HG02642 (cell line): ENCODE results near the gene RINL.
"Not testable (repeated sequence)": the region's sequence is repeated elsewhere in the genome, so short reads cannot be mapped to it uniquely, and the experiment has no call there.

Experiments used
- ATAC-seq: cut with Tn5 transposase; IDR thresholded peaks from one replicate; pipeline ENCODE4 v1.9.1; 2021; ENCODE audit warnings: mild to moderate bottlenecking; ENCODE audit not compliant: unreplicated experiment, poor library complexity

Gene RINL

GRCh38 chr19:38907227-38907626 is 29.2 kb upstream of the RINL start:
- no peak for ATAC-seq

GRCh38 chr19:38905620-38906019 is 27.5 kb upstream of the RINL start:
- no peak for ATAC-seq

GRCh38 chr19:38904581-38905539 is 26.8 kb upstream of the RINL start:
- no peak for ATAC-seq

- ATAC-seq = no peak
Observed at GRCh38 chr19:38901683-38902082, 23.6 kb upstream of the RINL start.

- no peak for ATAC-seq
Observed at GRCh38 chr19:38900743-38901190, 22.7 kb upstream of the RINL start.

GRCh38 chr19:38900202-38900629 is 22.1 kb upstream of the RINL start:
- ATAC-seq = no peak

GRCh38 chr19:38899447-38900201 is 21.5 kb upstream of the RINL start, which contains the start of the genes NFKBIB and SIRT2:
NFKBIB (plus strand) TSS chr19:38899969; CDS start chr19:38900033, 64 bp downstream.
SIRT2 (minus strand) TSS chr19:38899618; CDS start chr19:38899521, 97 bp downstream.
- peak; percentile 94 for ATAC-seq

- ATAC-seq = no peak
Observed at GRCh38 chr19:38898788-38899446, 20.8 kb upstream of the RINL start.

- no peak for ATAC-seq
Observed at GRCh38 chr19:38894968-38895367, 16.9 kb upstream of the RINL start.

GRCh38 chr19:38893341-38893771 is 15.3 kb upstream of the RINL start:
- ATAC-seq = no peak

- ATAC-seq = no peak
Observed at GRCh38 chr19:38892841-38893240, 14.8 kb upstream of the RINL start.

GRCh38 chr19:38891771-38892170 is 13.7 kb upstream of the RINL start:
- ATAC-seq = no peak

GRCh38 chr19:38890686-38891085 is 12.6 kb upstream of the RINL start:
- no peak for ATAC-seq

GRCh38 chr19:38889803-38890202 is 11.7 kb upstream of the RINL start:
- ATAC-seq = no peak

GRCh38 chr19:38888876-38889275 is 10.8 kb upstream of the RINL start:
- no peak for ATAC-seq

- ATAC-seq = not testable (repeated sequence)
Observed at GRCh38 chr19:38884691-38885090, 6.6 kb upstream of the RINL start.

- no peak for ATAC-seq
Observed at GRCh38 chr19:38883286-38883685, 5.2 kb upstream of the RINL start.

GRCh38 chr19:38880882-38881609 is 3.0 kb upstream of the RINL start:
- ATAC-seq = no peak

GRCh38 chr19:38880076-38880881 is 2.2 kb upstream of the RINL start:
- no peak for ATAC-seq
